ENCODE results near the gene PAOX.
A peak's percentile ranks its signal among the peaks of the same experiment; 100 is the strongest.
"Not testable (repeated sequence)": the region's sequence is repeated elsewhere in the genome, so short reads cannot be mapped to it uniquely, and the experiment has no call there.

The PAOX gene

GRCh38 chr10:133365461-133366129 lies 13.5 kb upstream of the PAOX start:
- DNase-seq: no peak

GRCh38 chr10:133366130-133366478 lies 13.0 kb upstream of the PAOX start:
- DNase-seq: no peak

- no peak for DNase-seq
These were observed 12.3 kb upstream of the PAOX start for GRCh38 chr10:133366751-133367150.

GRCh38 chr10:133367461-133367860 lies 11.6 kb upstream of the PAOX start:
- not testable (repeated sequence) for DNase-seq

- DNase-seq: no peak
These were observed 10.9 kb upstream of the PAOX start for GRCh38 chr10:133368153-133368552.

- DNase-seq: no peak
These were observed 8.9 kb upstream of the PAOX start for GRCh38 chr10:133370030-133370786.

- DNase-seq: no peak
These were observed 6.6 kb upstream of the PAOX start for GRCh38 chr10:133372507-133372906.

GRCh38 chr10:133373174-133374090 lies 5.6 kb upstream of the PAOX start, which contains the start of gene ECHS1:
TSS of gene ECHS1 (minus strand) at chr10:133373354. CDS start at chr10:133373333, 21 bp downstream.
- DNase-seq: peak; percentile 90 to 97

- DNase-seq: no peak
These were observed 3.5 kb upstream of the PAOX start for GRCh38 chr10:133375357-133376115.

- DNase-seq: not testable (repeated sequence)
These were observed 2.9 kb upstream of the PAOX start for GRCh38 chr10:133376183-133376582.

GRCh38 chr10:133377025-133377817 lies 1.8 kb upstream of the PAOX start:
- no peak for DNase-seq

- no peak for DNase-seq
These were observed 1.2 kb upstream of the PAOX start for GRCh38 chr10:133377818-133378250.

- peak; percentile 51 to 57 for DNase-seq
These were observed 588 bp upstream of the PAOX start for GRCh38 chr10:133378251-133379096.

- no peak for DNase-seq
These were observed 972 bp downstream of the PAOX start for GRCh38 chr10:133379801-133380666.

- DNase-seq: no peak
These were observed 2.0 kb downstream of the PAOX start for GRCh38 chr10:133381036-133381435.

- DNase-seq: no peak
These were observed 4.5 kb downstream of the PAOX start for GRCh38 chr10:133383551-133383950.

- no peak for DNase-seq
These were observed 5.0 kb downstream of the PAOX start for GRCh38 chr10:133384071-133384470.

GRCh38 chr10:133385214-133385613 lies 6.2 kb downstream of the PAOX start:
- DNase-seq: no peak

GRCh38 chr10:133386951-133387350 lies 7.9 kb downstream of the PAOX start:
- not testable (repeated sequence) for DNase-seq

Data from stimulated activated CD4-positive, alpha-beta T cell treated with anti-CD3 and anti-CD28 coated beads, Interleukin-4, amount 100 ng/mL, for 4 hours (primary cell).